Kidney epithelial cell (primary cell): Measurements from ENCODE around the gene ANKRD29. TPM values are rescaled to one million over a fixed set of nuclear protein-coding genes. Genes with fewer than 3 reads are reported as not detected.

Experiments
- DNase-seq: peaks from one replicate; pipeline ENCODE4 v3.0.0-alpha.2; 2010; ENCODE audit warnings: low read depth
- H3K27me3 ChIP-seq: 2 replicates; pipeline ENCODE4 v1.6.0; 2011; ENCODE audit warnings: low read length; ENCODE audit not compliant: control insufficient read depth, insufficient read depth
- H3K36me3 ChIP-seq: 2 replicates; pipeline ENCODE4 v1.5.1; 2011; ENCODE audit warnings: low read length; ENCODE audit not compliant: control insufficient read depth, insufficient read depth
- H3K4me3 ChIP-seq: 2 replicates; pipeline ENCODE4 v1.5.1; 2011; ENCODE audit warnings: low read depth, mild to moderate bottlenecking, control low read depth, low read length
- total RNA-seq: library from RNA; depleted of rRNA; stranded (reverse); fragments of >200 nt; gene quantifications from 2 replicates; pipeline ENCODE4 v1.2.3, GENCODE V29; 2015
- TF ChIP-seq, protein P1 (sequence below): IDR thresholded peaks from 2 replicates; pipeline ENCODE4 v1.5.1; 2011; ENCODE audit warnings: mild to moderate bottlenecking, moderate library complexity, low read length, control low read depth, inconsistent platforms; ENCODE audit not compliant: insufficient read depth, poor library complexity, severe bottlenecking

ANKRD29 gene
- total RNA-seq, 1 donor from 2014 or later = 0.58 TPM

DNA sequence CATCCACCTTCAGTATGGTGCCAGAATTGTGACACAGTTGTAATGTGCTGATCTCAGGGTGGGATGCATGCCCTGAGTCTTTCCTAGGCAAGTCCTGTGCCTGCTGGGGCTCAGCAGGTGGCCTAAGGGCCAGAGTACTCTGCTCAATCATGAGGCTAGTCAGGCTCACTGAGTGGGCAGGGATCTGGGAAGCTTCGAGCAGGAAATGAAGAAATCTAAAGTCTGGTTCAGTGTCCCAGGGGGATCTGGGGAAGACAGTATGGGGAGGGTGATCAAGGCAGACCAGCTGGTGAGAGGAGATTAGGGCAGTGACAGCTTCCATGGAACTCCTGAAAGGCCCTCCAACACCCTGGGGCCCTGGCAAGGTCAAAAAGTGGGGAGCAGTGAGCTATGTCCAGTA is 8.9 kb upstream of the ANKRD29 start:
- Histone ChIP-seq H3K4me3 (no peak overlapping the region), H3K36me3 (no peaks in the 10 kb centered on the region), H3K27me3 (no peaks in the 10 kb centered on the region)
- no peak for DNase-seq
- TF ChIP-seq, protein P1, sequence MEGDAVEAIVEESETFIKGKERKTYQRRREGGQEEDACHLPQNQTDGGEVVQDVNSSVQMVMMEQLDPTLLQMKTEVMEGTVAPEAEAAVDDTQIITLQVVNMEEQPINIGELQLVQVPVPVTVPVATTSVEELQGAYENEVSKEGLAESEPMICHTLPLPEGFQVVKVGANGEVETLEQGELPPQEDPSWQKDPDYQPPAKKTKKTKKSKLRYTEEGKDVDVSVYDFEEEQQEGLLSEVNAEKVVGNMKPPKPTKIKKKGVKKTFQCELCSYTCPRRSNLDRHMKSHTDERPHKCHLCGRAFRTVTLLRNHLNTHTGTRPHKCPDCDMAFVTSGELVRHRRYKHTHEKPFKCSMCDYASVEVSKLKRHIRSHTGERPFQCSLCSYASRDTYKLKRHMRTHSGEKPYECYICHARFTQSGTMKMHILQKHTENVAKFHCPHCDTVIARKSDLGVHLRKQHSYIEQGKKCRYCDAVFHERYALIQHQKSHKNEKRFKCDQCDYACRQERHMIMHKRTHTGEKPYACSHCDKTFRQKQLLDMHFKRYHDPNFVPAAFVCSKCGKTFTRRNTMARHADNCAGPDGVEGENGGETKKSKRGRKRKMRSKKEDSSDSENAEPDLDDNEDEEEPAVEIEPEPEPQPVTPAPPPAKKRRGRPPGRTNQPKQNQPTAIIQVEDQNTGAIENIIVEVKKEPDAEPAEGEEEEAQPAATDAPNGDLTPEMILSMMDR = no peak

DNA sequence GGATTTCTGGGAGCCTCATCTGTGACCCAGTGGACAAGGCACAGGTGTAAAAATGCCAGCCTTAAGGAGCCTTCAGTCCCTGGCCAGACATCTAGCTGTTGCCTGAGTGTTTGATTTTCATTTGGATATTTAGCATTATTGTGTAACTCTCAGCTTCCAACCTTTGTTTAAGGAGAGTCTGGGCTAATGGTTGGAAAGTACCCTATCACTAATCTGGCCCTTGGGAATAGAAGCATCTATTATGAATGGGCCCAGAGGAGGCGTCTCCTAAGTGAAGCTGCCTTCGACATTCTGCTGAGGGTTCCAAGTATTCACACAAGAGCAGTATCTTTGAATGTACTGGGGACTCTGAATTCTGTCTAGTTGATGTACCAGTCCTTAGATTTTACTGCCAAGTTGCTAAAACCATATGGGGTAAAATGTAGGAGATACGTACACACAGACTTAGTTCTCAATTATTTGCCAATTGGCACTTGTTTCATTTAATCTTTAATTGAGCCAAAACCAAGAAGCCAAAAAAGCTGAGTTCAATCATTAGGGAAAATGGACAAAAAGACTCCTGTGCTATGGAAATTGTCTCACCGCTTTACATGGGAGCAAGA is 7.2 kb upstream of the ANKRD29 start:
- no peak for DNase-seq
- TF ChIP-seq, protein P1 = no peak
- H3K4me3 ChIP-seq = no peak overlapping the region
- H3K27me3 ChIP-seq = no peaks in the 10 kb centered on the region
- H3K36me3 ChIP-seq = no peaks in the 10 kb centered on the region

GRCh38 chr18:23669202-23669766 is 6.6 kb upstream of the ANKRD29 start:
- DNase-seq = no peak
- no peak overlapping the region for H3K4me3 ChIP-seq
- TF ChIP-seq, protein P1 = no peak
- H3K27me3 ChIP-seq = no peaks in the 10 kb centered on the region
- no peaks in the 10 kb centered on the region for H3K36me3 ChIP-seq

GRCh38 chr18:23668731-23669130 is 6.0 kb upstream of the ANKRD29 start:
- TF ChIP-seq, protein P1 = no peak
- no peaks in the 10 kb centered on the region for H3K27me3 ChIP-seq
- no peak overlapping the region for H3K4me3 ChIP-seq

GRCh38 chr18:23667114-23667513 is 4.4 kb upstream of the ANKRD29 start:
- H3K27me3 ChIP-seq = peaks cover 4% of the 10 kb centered on the region
- DNase-seq = no peak
- no peak overlapping the region for H3K4me3 ChIP-seq
- H3K36me3 ChIP-seq = no peaks in the 10 kb centered on the region
- TF ChIP-seq, protein P1 = no peak

More at GRCh38 chr18:23668731-23669130, 6.0 kb upstream of the ANKRD29 start:
- H3K36me3 ChIP-seq = no peaks in the 10 kb centered on the region
- DNase-seq = no peak

DNA sequence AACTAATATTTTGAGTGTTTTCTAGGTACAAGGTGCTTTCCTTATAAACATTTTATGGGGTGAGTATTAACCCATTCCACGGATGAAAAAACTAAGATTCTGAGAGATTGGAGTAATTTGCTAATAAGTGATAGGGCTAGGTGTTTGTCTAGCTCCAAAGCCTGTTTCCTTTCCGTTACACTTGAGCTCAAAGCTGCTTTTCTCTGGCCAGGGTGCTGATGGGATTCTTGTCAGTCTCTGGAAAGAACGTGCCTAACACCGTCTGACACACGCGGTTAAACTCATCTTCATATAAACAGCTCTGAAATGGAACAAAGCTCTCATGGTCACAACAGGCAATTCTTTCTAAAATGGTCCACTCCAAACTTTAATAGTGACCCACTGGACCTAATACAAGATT is 2.0 kb upstream of the ANKRD29 start:
- TF ChIP-seq, protein P1 = no peak
- peaks cover 7% of the 10 kb centered on the region for H3K27me3 ChIP-seq
- H3K4me3 ChIP-seq = no peak overlapping the region
- H3K36me3 ChIP-seq = no peaks in the 10 kb centered on the region
- DNase-seq = no peak
